ENCODE data around the gene ADH7. TPM values are rescaled to one million over a fixed set of nuclear protein-coding genes. Genes with fewer than 3 reads are reported as not detected.

The ADH7 gene
- polyA plus RNA-seq (2013, experiment 1 of 2), result not detected
- polyA plus RNA-seq (2013, experiment 2 of 2), result not detected

GRCh38 chr4:99435154-99435553, at the start of gene ADH7:
Gene ADH7, minus strand, starts transcription at chr4:99435342. Its CDS starts 109 bp downstream, at chr4:99435233.
- no peak within 1 kb of the TSS for H3K56ac ChIP-seq (ENCODE audit: low read length)
- H3K23ac ChIP-seq (ENCODE audit: low read length), result no peak within 1 kb of the TSS
- H2BK15ac ChIP-seq (replicated peaks; ENCODE audit: low read depth), result no peak within 1 kb of the TSS
- no peak within 1 kb of the TSS for H3K9ac ChIP-seq (ENCODE audit: low read length)
- no peak within 1 kb of the TSS for H3K4me3 ChIP-seq (ENCODE audit: low read length)
- H2AK5ac ChIP-seq (ENCODE audit: low read length), result no peak within 1 kb of the TSS
- H3K4me2 ChIP-seq (ENCODE audit: low read length), result no peak within 1 kb of the TSS
- H3K79me1 ChIP-seq (ENCODE audit: low read length), result no peaks in the 10 kb centered on the region
- no CpG with 5 or more reads among the region's 1 CpG for WGBS (ENCODE audit: extremely low coverage, insufficient coverage, low lambda C conversion rate)
- no peak within 1 kb of the TSS for H4K8ac ChIP-seq (ENCODE audit: low read depth, low read length)
- H4K5ac ChIP-seq (ENCODE audit: low read length), result no peak within 1 kb of the TSS
- H3K27ac ChIP-seq (ENCODE audit: low read depth, low read length), result no peak within 1 kb of the TSS
- no peaks in the 10 kb centered on the region for H3K27me3 ChIP-seq (ENCODE audit: insufficient read depth, low read length, poor library complexity)
- no peaks in the 10 kb centered on the region for H3K36me3 ChIP-seq (ENCODE audit: control insufficient read depth, insufficient read depth, low read length)
- H3K4ac ChIP-seq (ENCODE audit: low read depth, low read length), result no peak within 1 kb of the TSS
- H3K79me2 ChIP-seq (ENCODE audit: control insufficient read depth, insufficient read depth, low read length), result no peaks in the 10 kb centered on the region
- no peaks in the 10 kb centered on the region for H3K4me1 ChIP-seq (ENCODE audit: control insufficient read depth, low read depth, low read length)
- no peak within 1 kb of the TSS for H2BK120ac ChIP-seq (ENCODE audit: low read depth, low read length)
- DNase-seq, result no peak
- no peak within 1 kb of the TSS for H3K18ac ChIP-seq (ENCODE audit: low read length)
- H2BK5ac ChIP-seq (ENCODE audit: low read length), result no peak within 1 kb of the TSS

- H3K36me3 ChIP-seq (ENCODE audit: control insufficient read depth, insufficient read depth, low read length), result no peaks in the 10 kb centered on the region
- H3K4me2 ChIP-seq (ENCODE audit: low read length), result no peak overlapping the region
- no peak overlapping the region for H2BK120ac ChIP-seq (ENCODE audit: low read depth, low read length)
- no peak overlapping the region for H2BK5ac ChIP-seq (ENCODE audit: low read length)
- H3K18ac ChIP-seq (ENCODE audit: low read length), result no peak overlapping the region
- H3K79me2 ChIP-seq (ENCODE audit: control insufficient read depth, insufficient read depth, low read length), result no peaks in the 10 kb centered on the region
- no peak overlapping the region for H3K27ac ChIP-seq (ENCODE audit: low read depth, low read length)
- no peak overlapping the region for H2BK15ac ChIP-seq (replicated peaks; ENCODE audit: low read depth)
- H3K9ac ChIP-seq (ENCODE audit: low read length), result no peak overlapping the region
- no peaks in the 10 kb centered on the region for H3K27me3 ChIP-seq (ENCODE audit: insufficient read depth, low read length, poor library complexity)
- DNase-seq, result no peak
- no peak overlapping the region for H3K4me3 ChIP-seq (ENCODE audit: low read length)
- H3K79me1 ChIP-seq (ENCODE audit: low read length), result no peaks in the 10 kb centered on the region
- no peak overlapping the region for H3K56ac ChIP-seq (ENCODE audit: low read length)
- H3K4ac ChIP-seq (ENCODE audit: low read depth, low read length), result no peak overlapping the region
- H4K8ac ChIP-seq (ENCODE audit: low read depth, low read length), result no peak overlapping the region
- no peaks in the 10 kb centered on the region for H3K4me1 ChIP-seq (ENCODE audit: control insufficient read depth, low read depth, low read length)
- H3K23ac ChIP-seq (ENCODE audit: low read length), result no peak overlapping the region
- no peak overlapping the region for H4K5ac ChIP-seq (ENCODE audit: low read length)
- no peak overlapping the region for H2AK5ac ChIP-seq (ENCODE audit: low read length)
- WGBS (ENCODE audit: extremely low coverage, insufficient coverage, low lambda C conversion rate), result no CpG with 5 or more reads among the region's 1 CpG
These were observed 48.5 kb upstream of the ADH7 start for GRCh38 chr4:99483636-99484035.

GRCh38 chr4:99473131-99473530, 38.0 kb upstream of the ADH7 start:
- Histone ChIP-seq H2BK120ac (ENCODE audit: low read depth, low read length) (no peak overlapping the region), H4K5ac (ENCODE audit: low read length) (no peak overlapping the region), H3K56ac (ENCODE audit: low read length) (no peak overlapping the region), H3K4ac (ENCODE audit: low read depth, low read length) (no peak overlapping the region), H3K79me1 (ENCODE audit: low read length) (no peaks in the 10 kb centered on the region), H4K8ac (ENCODE audit: low read depth, low read length) (no peak overlapping the region), H3K18ac (ENCODE audit: low read length) (no peak overlapping the region), H3K4me1 (ENCODE audit: control insufficient read depth, low read depth, low read length) (no peaks in the 10 kb centered on the region), H3K27me3 (ENCODE audit: insufficient read depth, low read length, poor library complexity) (no peaks in the 10 kb centered on the region), H3K36me3 (ENCODE audit: control insufficient read depth, insufficient read depth, low read length) (no peaks in the 10 kb centered on the region), H3K4me3 (ENCODE audit: low read length) (no peak overlapping the region), H3K9ac (ENCODE audit: low read length) (no peak overlapping the region), H3K27ac (ENCODE audit: low read depth, low read length) (no peak overlapping the region), H2BK15ac (replicated peaks; ENCODE audit: low read depth) (no peak overlapping the region), H3K79me2 (ENCODE audit: control insufficient read depth, insufficient read depth, low read length) (no peaks in the 10 kb centered on the region), H2BK5ac (ENCODE audit: low read length) (no peak overlapping the region), H2AK5ac (ENCODE audit: low read length) (no peak overlapping the region), H3K23ac (ENCODE audit: low read length) (no peak overlapping the region), H3K4me2 (ENCODE audit: low read length) (no peak overlapping the region)
- DNase-seq, result no peak
- WGBS (ENCODE audit: extremely low coverage, insufficient coverage, low lambda C conversion rate), result no CpG with 5 or more reads among the region's 1 CpG

- Histone ChIP-seq H3K9ac (ENCODE audit: low read length) (no peak overlapping the region), H3K23ac (ENCODE audit: low read length) (no peak overlapping the region), H2AK5ac (ENCODE audit: low read length) (no peak overlapping the region), H3K36me3 (ENCODE audit: control insufficient read depth, insufficient read depth, low read length) (no peaks in the 10 kb centered on the region), H3K56ac (ENCODE audit: low read length) (no peak overlapping the region), H4K5ac (ENCODE audit: low read length) (no peak overlapping the region), H3K4me2 (ENCODE audit: low read length) (no peak overlapping the region), H2BK120ac (ENCODE audit: low read depth, low read length) (no peak overlapping the region), H3K79me1 (ENCODE audit: low read length) (no peaks in the 10 kb centered on the region), H3K4me1 (ENCODE audit: control insufficient read depth, low read depth, low read length) (no peaks in the 10 kb centered on the region), H3K79me2 (ENCODE audit: control insufficient read depth, insufficient read depth, low read length) (no peaks in the 10 kb centered on the region), H2BK5ac (ENCODE audit: low read length) (no peak overlapping the region), H3K18ac (ENCODE audit: low read length) (no peak overlapping the region), H3K4me3 (ENCODE audit: low read length) (no peak overlapping the region), H2BK15ac (replicated peaks; ENCODE audit: low read depth) (no peak overlapping the region), H4K8ac (ENCODE audit: low read depth, low read length) (no peak overlapping the region), H3K27ac (ENCODE audit: low read depth, low read length) (no peak overlapping the region), H3K4ac (ENCODE audit: low read depth, low read length) (no peak overlapping the region), H3K27me3 (ENCODE audit: insufficient read depth, low read length, poor library complexity) (no peaks in the 10 kb centered on the region)
- no CpG with 5 or more reads among the region's 1 CpG for WGBS (ENCODE audit: extremely low coverage, insufficient coverage, low lambda C conversion rate)
- DNase-seq, result no peak
These were observed 36.8 kb upstream of the ADH7 start for GRCh38 chr4:99471896-99472295.

GRCh38 chr4:99471349-99471748, 36.2 kb upstream of the ADH7 start:
- Histone ChIP-seq H2AK5ac (ENCODE audit: low read length) (no peak overlapping the region), H3K79me2 (ENCODE audit: control insufficient read depth, insufficient read depth, low read length) (no peaks in the 10 kb centered on the region), H3K4me3 (ENCODE audit: low read length) (no peak overlapping the region), H3K18ac (ENCODE audit: low read length) (no peak overlapping the region), H3K9ac (ENCODE audit: low read length) (no peak overlapping the region), H3K23ac (ENCODE audit: low read length) (no peak overlapping the region), H4K8ac (ENCODE audit: low read depth, low read length) (no peak overlapping the region), H3K27ac (ENCODE audit: low read depth, low read length) (no peak overlapping the region), H3K36me3 (ENCODE audit: control insufficient read depth, insufficient read depth, low read length) (no peaks in the 10 kb centered on the region), H3K27me3 (ENCODE audit: insufficient read depth, low read length, poor library complexity) (no peaks in the 10 kb centered on the region), H3K4me1 (ENCODE audit: control insufficient read depth, low read depth, low read length) (no peaks in the 10 kb centered on the region), H4K5ac (ENCODE audit: low read length) (no peak overlapping the region), H3K79me1 (ENCODE audit: low read length) (no peaks in the 10 kb centered on the region), H2BK120ac (ENCODE audit: low read depth, low read length) (no peak overlapping the region), H3K4ac (ENCODE audit: low read depth, low read length) (no peak overlapping the region), H2BK5ac (ENCODE audit: low read length) (no peak overlapping the region), H2BK15ac (replicated peaks; ENCODE audit: low read depth) (no peak overlapping the region), H3K56ac (ENCODE audit: low read length) (no peak overlapping the region), H3K4me2 (ENCODE audit: low read length) (no peak overlapping the region)
- peak; percentile 37 for DNase-seq

- H3K36me3 ChIP-seq (ENCODE audit: control insufficient read depth, insufficient read depth, low read length), result no peaks in the 10 kb centered on the region
- no peak overlapping the region for H4K8ac ChIP-seq (ENCODE audit: low read depth, low read length)
- no peak overlapping the region for H3K4ac ChIP-seq (ENCODE audit: low read depth, low read length)
- H3K23ac ChIP-seq (ENCODE audit: low read length), result no peak overlapping the region
- H2BK15ac ChIP-seq (replicated peaks; ENCODE audit: low read depth), result no peak overlapping the region
- no CpG with 5 or more reads among the region's 1 CpG for WGBS (ENCODE audit: extremely low coverage, insufficient coverage, low lambda C conversion rate)
- H3K4me1 ChIP-seq (ENCODE audit: control insufficient read depth, low read depth, low read length), result no peaks in the 10 kb centered on the region
- no peaks in the 10 kb centered on the region for H3K79me1 ChIP-seq (ENCODE audit: low read length)
- H3K27ac ChIP-seq (ENCODE audit: low read depth, low read length), result no peak overlapping the region
- no peak overlapping the region for H2AK5ac ChIP-seq (ENCODE audit: low read length)
- no peak overlapping the region for H4K5ac ChIP-seq (ENCODE audit: low read length)
- H3K79me2 ChIP-seq (ENCODE audit: control insufficient read depth, insufficient read depth, low read length), result no peaks in the 10 kb centered on the region
- H2BK5ac ChIP-seq (ENCODE audit: low read length), result no peak overlapping the region
- no peaks in the 10 kb centered on the region for H3K27me3 ChIP-seq (ENCODE audit: insufficient read depth, low read length, poor library complexity)
- no peak overlapping the region for H3K18ac ChIP-seq (ENCODE audit: low read length)
- no peak overlapping the region for H3K4me2 ChIP-seq (ENCODE audit: low read length)
- no peak overlapping the region for H3K4me3 ChIP-seq (ENCODE audit: low read length)
- DNase-seq, result peak; percentile 13
- no peak overlapping the region for H3K9ac ChIP-seq (ENCODE audit: low read length)
- H2BK120ac ChIP-seq (ENCODE audit: low read depth, low read length), result no peak overlapping the region
- no peak overlapping the region for H3K56ac ChIP-seq (ENCODE audit: low read length)
These were observed 33.7 kb upstream of the ADH7 start for GRCh38 chr4:99468889-99469288.

Data from mesendoderm (in vitro differentiated cells).